SU-DHL-6 (cell line): ENCODE results near the gene TBX6.

Source experiments
- EZH2phosphoT487 ChIP-seq: fragments of 200-600 bp; sonication (generic), shearing (Covaris generic); conservative IDR thresholded peaks from 2 replicates; pipeline ENCODE4 v1.6.1; 2018; ENCODE audit warnings: mild to moderate bottlenecking, antibody characterized with exemption, low read length, moderate library complexity, mixed read lengths
- TF ChIP-seq, protein P1 (sequence below): fragments of 200-600 bp; sonication (generic); IDR thresholded peaks from one replicate; pipeline ENCODE4 v1.5.1; 2017; ENCODE audit warnings: antibody characterized with exemption, mild to moderate bottlenecking, low read length, moderate library complexity; ENCODE audit not compliant: insufficient read depth, poor library complexity, severe bottlenecking

DNA sequence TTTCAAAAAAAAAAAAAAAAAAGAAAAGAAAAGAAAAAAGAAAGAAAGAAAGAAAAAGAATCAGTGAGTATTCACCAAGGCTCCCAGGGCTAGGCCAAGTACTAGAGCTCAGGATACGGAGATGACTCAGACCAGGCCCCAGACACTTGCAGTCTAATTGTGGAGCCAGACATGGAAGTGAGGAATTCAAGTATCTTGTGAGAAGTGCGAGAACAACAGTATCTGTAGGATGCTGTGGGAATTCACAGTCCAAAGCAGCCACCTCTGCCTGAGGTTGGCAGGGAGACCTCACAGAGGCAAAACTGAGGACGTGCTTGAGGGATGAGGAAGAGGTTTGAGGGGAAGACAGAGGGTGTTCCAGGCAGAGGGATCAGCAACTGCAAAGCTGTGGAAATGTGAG lies 40.2 kb downstream of the TBX6 start:
- TF ChIP-seq, protein P1, sequence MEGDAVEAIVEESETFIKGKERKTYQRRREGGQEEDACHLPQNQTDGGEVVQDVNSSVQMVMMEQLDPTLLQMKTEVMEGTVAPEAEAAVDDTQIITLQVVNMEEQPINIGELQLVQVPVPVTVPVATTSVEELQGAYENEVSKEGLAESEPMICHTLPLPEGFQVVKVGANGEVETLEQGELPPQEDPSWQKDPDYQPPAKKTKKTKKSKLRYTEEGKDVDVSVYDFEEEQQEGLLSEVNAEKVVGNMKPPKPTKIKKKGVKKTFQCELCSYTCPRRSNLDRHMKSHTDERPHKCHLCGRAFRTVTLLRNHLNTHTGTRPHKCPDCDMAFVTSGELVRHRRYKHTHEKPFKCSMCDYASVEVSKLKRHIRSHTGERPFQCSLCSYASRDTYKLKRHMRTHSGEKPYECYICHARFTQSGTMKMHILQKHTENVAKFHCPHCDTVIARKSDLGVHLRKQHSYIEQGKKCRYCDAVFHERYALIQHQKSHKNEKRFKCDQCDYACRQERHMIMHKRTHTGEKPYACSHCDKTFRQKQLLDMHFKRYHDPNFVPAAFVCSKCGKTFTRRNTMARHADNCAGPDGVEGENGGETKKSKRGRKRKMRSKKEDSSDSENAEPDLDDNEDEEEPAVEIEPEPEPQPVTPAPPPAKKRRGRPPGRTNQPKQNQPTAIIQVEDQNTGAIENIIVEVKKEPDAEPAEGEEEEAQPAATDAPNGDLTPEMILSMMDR = no peak
- no peak for TF ChIP-seq EZH2phosphoT487
